Activated CD4-positive, alpha-beta T cell treated with anti-CD3 and anti-CD28 coated beads for 36 hours (primary cell): ENCODE results near the gene POP7. TPM values are rescaled to one million over a fixed set of nuclear protein-coding genes. Genes with fewer than 3 reads are reported as not detected.

Experiments
- ATAC-seq: fragments of 200-7000 bp; cut with Tn5 transposase; one replicate; pipeline ENCODE4 v1.10.0; 2021; ENCODE audit warnings: mild to moderate bottlenecking, moderate library complexity
- CTCF ChIA-PET: fragments of 350-600 bp; sonication (Branson Sonifier 250); formaldehyde crosslinking; loops from one replicate; lab custom pipeline; 2021; ENCODE audit warnings: antibody characterized with exemption; lab: Charles Lee
- POLR2A ChIA-PET: fragments of 350-600 bp; sonication (Branson Sonifier 250); formaldehyde crosslinking; loops from one replicate; lab custom pipeline; 2021; ENCODE audit warnings: antibody characterized with exemption, inconsistent platforms; lab: Charles Lee
- DNase-seq: peaks from one replicate; pipeline ENCODE4 v3.0.0-alpha.2; 2020
- H3K27ac Mint-ChIP-seq: one replicate; pipeline ENCODE4 v1.8.0; 2021; ENCODE audit warnings: mixed read lengths
- H3K27me3 Mint-ChIP-seq: one replicate; pipeline ENCODE4 v1.8.0; 2021; ENCODE audit warnings: mixed read lengths
- H3K36me3 Mint-ChIP-seq: one replicate; pipeline ENCODE4 v1.8.0; 2021; ENCODE audit warnings: low read depth, mixed read lengths
- H3K4me1 Mint-ChIP-seq: one replicate; pipeline ENCODE4 v1.8.0; 2021; ENCODE audit warnings: mixed read lengths
- H3K4me3 Mint-ChIP-seq: one replicate; pipeline ENCODE4 v1.8.0; 2021; ENCODE audit warnings: mild to moderate bottlenecking, moderate library complexity, mixed read lengths
- H3K9me3 Mint-ChIP-seq: one replicate; pipeline ENCODE4 v1.8.0; 2021; ENCODE audit warnings: low read depth, mixed read lengths
- intact Hi-C, 2 experiments: fragments of 100-400 bp; cut with DNase I in 1 of 2; cut with micrococcal nuclease in 1 of 2; formaldehyde crosslinking; loops; one replicate each; pipeline versions ENCODE4 v1.14.2 to v1.15.1; 2022 to 2024; cut with DNase I, micrococcal nuclease
- total RNA-seq, 2 experiments: library from RNA; stranded (reverse); gene quantifications; one replicate each; pipeline ENCODE4 v1.2.3, GENCODE V29; 2021

The POP7 gene
- total RNA-seq, 2 experiments from 2014 or later: 46.1 to 59.4 TPM

GRCh38 chr7:100753750-100754149, 47.8 kb downstream of the POP7 start:
- H3K4me1 Mint-ChIP-seq: no peaks in the 10 kb centered on the region
- intact Hi-C loops: no loop called here
- peaks cover 11% of the 10 kb centered on the region for H3K27me3 Mint-ChIP-seq
- H3K36me3 Mint-ChIP-seq: no peaks in the 10 kb centered on the region
- ChIA-PET CTCF (no interaction called here), POLR2A (interaction anchor here (1.0 kb wide), 1 partner anchor 80 kb away, joined by 4 read pairs; the partner anchor contains the start of gene GNB2)
- DNase-seq (no peak), ATAC-seq (no peak)
- H3K9me3 Mint-ChIP-seq: no peaks in the 10 kb centered on the region
- no peak overlapping the region for H3K4me3 Mint-ChIP-seq
- H3K27ac Mint-ChIP-seq: no peak overlapping the region

Other genes starting within 250 kb of the POP7 start
- 1 to 10 TPM; 3.5 to 4.2 TPM for gene SPACDR, start 241.9 kb upstream of the POP7 start, total RNA-seq
- gene TSC22D4, start 226.9 kb upstream of the POP7 start, total RNA-seq: 10 to 100 TPM; 78.5 to 85.7 TPM
- under 1 TPM; 0.21 to 0.56 TPM for gene NYAP1, start 222.2 kb upstream of the POP7 start, total RNA-seq
- 10 to 100 TPM; 49.3 to 49.4 TPM for gene AGFG2, start 166.9 kb upstream of the POP7 start, total RNA-seq
- 10 to 100 TPM in 1 of 2 experiments, 1 to 10 TPM in 1; 9.9 to 13.1 TPM for gene SAP25, start 132.2 kb upstream of the POP7 start, total RNA-seq
- 10 to 100 TPM; 70.3 to 71.7 TPM for gene LRCH4, start 120.0 kb upstream of the POP7 start, total RNA-seq
- gene FBXO24, start 119.8 kb upstream of the POP7 start, total RNA-seq: 1 to 10 TPM; 1.4 to 2.1 TPM
- 1 to 10 TPM; 7.6 to 8.9 TPM for gene PCOLCE, start 103.8 kb upstream of the POP7 start, total RNA-seq
- 10 to 100 TPM; 14.4 to 19.9 TPM for gene MOSPD3, start 93.6 kb upstream of the POP7 start, total RNA-seq
- 10 to 100 TPM; 10.1 to 12.4 TPM for gene TFR2, start 64.6 kb upstream of the POP7 start, total RNA-seq
- gene ACTL6B, start 49.7 kb upstream of the POP7 start, total RNA-seq: not detected
- 100 to 1,000 TPM; 172 to 200 TPM for gene GNB2, start 32.4 kb upstream of the POP7 start, total RNA-seq
- gene GIGYF1, start 11.9 kb upstream of the POP7 start, total RNA-seq: 10 to 100 TPM; 40.3 to 40.9 TPM
- gene EPO, start 14.3 kb downstream of the POP7 start, total RNA-seq: not detected
- not detected for gene ZAN, start 27.5 kb downstream of the POP7 start, total RNA-seq
- 1 to 10 TPM; 4.1 to 5.9 TPM for gene EPHB4, start 121.4 kb downstream of the POP7 start, total RNA-seq
- gene SLC12A9, start 146.6 kb downstream of the POP7 start, total RNA-seq: 10 to 100 TPM; 13.6 to 15.6 TPM
- 10 to 100 TPM; 22.2 to 31.1 TPM for gene TRIP6, start 161.3 kb downstream of the POP7 start, total RNA-seq
- gene SRRT, start 169.0 kb downstream of the POP7 start, total RNA-seq: 100 to 1,000 TPM; 253 to 260 TPM
- 1 to 10 TPM; 1.5 to 1.7 TPM for gene UFSP1, start 183.6 kb downstream of the POP7 start, total RNA-seq
- gene ACHE, start 189.8 kb downstream of the POP7 start, total RNA-seq: under 1 TPM in 1 of 2 experiments, not detected in 1; 0.09 TPM
- gene MUC3A, start 243.4 kb downstream of the POP7 start, total RNA-seq: not detected